Uterus (tissue), 4 donors: ENCODE results near the gene EHMT1. TPM values are rescaled to one million over a fixed set of nuclear protein-coding genes. Genes with fewer than 3 reads are reported as not detected.
A peak's percentile ranks its signal among the peaks of the same experiment; 100 is the strongest.

Experiments
- DNase-seq, 2 donors: peaks; one replicate each; pipeline ENCODE4 v3.0.0-alpha.2; 2019 to 2020
- H3K27ac ChIP-seq, 2 donors: fragments of 200-600 bp; sonication (generic); 1 replicate in 1 of 2; 2 replicates in 1 of 2; pipeline ENCODE4 v1.5.1; 2016 to 2018
- H3K27me3 ChIP-seq, 2 donors: fragments of 200-600 bp; sonication (generic); one replicate each; pipeline ENCODE4 v1.5.1; 2018 to 2019; ENCODE audit warnings: control low read depth in 1 of 2
- H3K36me3 ChIP-seq, 2 donors: fragments of 200-600 bp; sonication (generic); one replicate each; pipeline ENCODE4 v1.5.1; 2019; ENCODE audit warnings: control low read depth in 1 of 2
- H3K4me1 ChIP-seq, 2 donors: fragments of 200-600 bp; sonication (generic); one replicate each; pipeline ENCODE4 v1.5.1; 2018 to 2019; ENCODE audit warnings: control low read depth in 1 of 2
- H3K4me3 ChIP-seq, 2 donors: fragments of 200-600 bp; sonication (generic); 1 replicate in 1 of 2; 2 replicates in 1 of 2; pipeline ENCODE4 v1.5.1; 2018 to 2019; ENCODE audit warnings: mild to moderate bottlenecking in 1 of 2
- H3K9me3 ChIP-seq, 2 donors: fragments of 200-600 bp; sonication (generic); one replicate each; pipeline ENCODE4 v1.5.1; 2019; ENCODE audit warnings: control low read depth in 1 of 2
- POLR2A ChIP-seq, 2 donors: fragments of 450-650 bp; IDR thresholded peaks; one replicate each; pipeline ENCODE4 v1.6.1; 2016; ENCODE audit warnings: antibody characterized with exemption in 2 of 2, mild to moderate bottlenecking in 1 of 2, moderate library complexity in 1 of 2
- intact Hi-C: fragments of 100-400 bp; cut with DNase I; formaldehyde crosslinking; loops from one replicate; pipeline ENCODE4 v1.15.1; 2023; ENCODE audit warnings: low total_unique reads
- total RNA-seq, 4 donors: library from RNA; depleted of rRNA in 3 of 4; stranded (reverse); fragments of >200 nt in 3 of 4; gene quantifications; one replicate each; pipeline versions ENCODE4 v1.1.0 to v1.2.4, GENCODE V29; 2014 to 2023
- TF ChIP-seq, protein P1 (sequence below), 4 experiments: fragments of 200-600 bp in 2 of 4; fragments of 450-650 bp in 2 of 4; sonication (generic) in 2 of 4; IDR thresholded peaks; one replicate each; pipeline ENCODE4 v1.5.1; 2016 to 2019; ENCODE audit warnings: antibody characterized with exemption in 4 of 4, mild to moderate bottlenecking in 2 of 4, moderate library complexity in 1 of 4
- donor health status: DM: yes; HTN: yes; CAD: no.

Gene EHMT1
- total RNA-seq, 4 donors from 2014 or later, result 32.6 to 109 (median 74.9) TPM

DNA sequence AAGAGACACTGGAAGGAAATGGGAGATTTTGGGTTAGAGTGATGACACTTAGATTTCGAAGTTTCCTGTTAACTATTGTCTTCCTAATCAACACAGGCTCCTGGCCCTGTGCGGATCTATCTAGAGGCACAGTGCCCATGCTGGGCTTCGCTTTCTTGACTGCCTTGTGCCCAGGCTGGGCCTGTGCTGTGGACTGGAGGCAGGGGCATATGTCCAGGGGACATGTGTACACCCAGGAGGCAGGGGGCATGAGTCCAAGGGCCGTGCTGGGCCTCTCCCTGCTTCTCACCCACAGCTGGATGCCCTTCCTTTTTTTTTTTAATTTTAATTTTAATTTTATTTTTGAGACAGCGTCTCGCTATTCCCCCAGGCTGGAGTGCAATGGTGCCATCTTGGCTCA is 37.6 kb downstream of the EHMT1 start:
- H3K36me3 ChIP-seq, result no peaks in the 10 kb centered on the region
- intact Hi-C loops, result no loop called here
- no peak for TF ChIP-seq POLR2A (IDR thresholded peaks at IDR 0.05)
- TF ChIP-seq, protein P1, sequence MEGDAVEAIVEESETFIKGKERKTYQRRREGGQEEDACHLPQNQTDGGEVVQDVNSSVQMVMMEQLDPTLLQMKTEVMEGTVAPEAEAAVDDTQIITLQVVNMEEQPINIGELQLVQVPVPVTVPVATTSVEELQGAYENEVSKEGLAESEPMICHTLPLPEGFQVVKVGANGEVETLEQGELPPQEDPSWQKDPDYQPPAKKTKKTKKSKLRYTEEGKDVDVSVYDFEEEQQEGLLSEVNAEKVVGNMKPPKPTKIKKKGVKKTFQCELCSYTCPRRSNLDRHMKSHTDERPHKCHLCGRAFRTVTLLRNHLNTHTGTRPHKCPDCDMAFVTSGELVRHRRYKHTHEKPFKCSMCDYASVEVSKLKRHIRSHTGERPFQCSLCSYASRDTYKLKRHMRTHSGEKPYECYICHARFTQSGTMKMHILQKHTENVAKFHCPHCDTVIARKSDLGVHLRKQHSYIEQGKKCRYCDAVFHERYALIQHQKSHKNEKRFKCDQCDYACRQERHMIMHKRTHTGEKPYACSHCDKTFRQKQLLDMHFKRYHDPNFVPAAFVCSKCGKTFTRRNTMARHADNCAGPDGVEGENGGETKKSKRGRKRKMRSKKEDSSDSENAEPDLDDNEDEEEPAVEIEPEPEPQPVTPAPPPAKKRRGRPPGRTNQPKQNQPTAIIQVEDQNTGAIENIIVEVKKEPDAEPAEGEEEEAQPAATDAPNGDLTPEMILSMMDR (IDR thresholded peaks at IDR 0.05), result no peak
- no peak overlapping the region for H3K27ac ChIP-seq
- no peaks in the 10 kb centered on the region for H3K9me3 ChIP-seq
- H3K4me3 ChIP-seq, result no peak overlapping the region
- no peaks in the 10 kb centered on the region for H3K27me3 ChIP-seq
- DNase-seq, result no peak
- no peaks in the 10 kb centered on the region for H3K4me1 ChIP-seq

DNA sequence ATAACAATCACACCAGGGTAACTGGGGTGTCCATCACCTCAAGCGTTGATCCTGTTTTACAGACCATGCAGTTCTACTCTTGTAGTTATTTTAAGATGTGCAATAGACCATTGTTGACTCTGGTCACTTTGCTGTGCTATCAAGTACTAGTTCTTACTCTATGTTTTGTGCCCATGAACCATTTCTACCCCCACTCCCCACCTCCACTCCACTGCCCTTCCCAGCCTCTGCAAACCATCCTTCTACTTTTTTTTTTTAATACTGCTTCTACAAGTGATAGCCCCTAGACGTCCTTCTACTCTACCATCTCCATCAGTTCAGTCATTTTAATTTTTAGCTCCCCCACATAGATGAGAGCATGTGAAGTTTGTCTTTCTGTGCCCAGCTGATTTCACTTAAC is 38.8 kb downstream of the EHMT1 start:
- Histone ChIP-seq H3K36me3 (no peaks in the 10 kb centered on the region), H3K4me1 (no peaks in the 10 kb centered on the region), H3K9me3 (no peaks in the 10 kb centered on the region), H3K4me3 (no peak overlapping the region), H3K27me3 (no peaks in the 10 kb centered on the region), H3K27ac (no peak overlapping the region)
- TF ChIP-seq POLR2A (IDR thresholded peaks at IDR 0.05), result no peak
- TF ChIP-seq, protein P1 (IDR thresholded peaks at IDR 0.05), result no peak
- intact Hi-C loops, result no loop called here
- no peak for DNase-seq

DNA sequence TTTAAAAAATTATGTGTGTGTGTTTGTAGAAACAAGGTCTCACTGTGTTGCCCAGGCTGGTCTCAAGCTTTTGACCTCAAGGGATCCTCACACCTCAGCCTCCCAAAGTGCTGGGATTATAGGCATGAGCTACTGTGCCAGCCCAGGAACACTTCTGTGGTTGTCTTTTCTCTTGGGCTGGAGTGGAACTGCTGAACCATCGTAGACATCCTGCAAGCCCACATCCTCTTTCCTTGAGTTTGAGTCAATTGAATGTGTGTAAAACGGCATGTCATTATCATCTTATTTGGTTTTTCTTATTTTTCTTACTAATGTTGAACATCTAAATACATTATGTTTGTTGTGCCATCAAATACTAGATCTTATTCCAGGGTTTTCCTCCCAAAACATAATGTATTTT is 40.0 kb downstream of the EHMT1 start:
- Histone ChIP-seq H3K36me3 (no peaks in the 10 kb centered on the region), H3K27me3 (no peaks in the 10 kb centered on the region), H3K9me3 (no peaks in the 10 kb centered on the region), H3K4me1 (no peaks in the 10 kb centered on the region), H3K4me3 (no peak overlapping the region), H3K27ac (no peak overlapping the region)
- TF ChIP-seq POLR2A (IDR thresholded peaks at IDR 0.05), result no peak
- TF ChIP-seq, protein P1 (IDR thresholded peaks at IDR 0.05), result no peak
- DNase-seq, result no peak
- intact Hi-C loops, result no loop called here

DNA sequence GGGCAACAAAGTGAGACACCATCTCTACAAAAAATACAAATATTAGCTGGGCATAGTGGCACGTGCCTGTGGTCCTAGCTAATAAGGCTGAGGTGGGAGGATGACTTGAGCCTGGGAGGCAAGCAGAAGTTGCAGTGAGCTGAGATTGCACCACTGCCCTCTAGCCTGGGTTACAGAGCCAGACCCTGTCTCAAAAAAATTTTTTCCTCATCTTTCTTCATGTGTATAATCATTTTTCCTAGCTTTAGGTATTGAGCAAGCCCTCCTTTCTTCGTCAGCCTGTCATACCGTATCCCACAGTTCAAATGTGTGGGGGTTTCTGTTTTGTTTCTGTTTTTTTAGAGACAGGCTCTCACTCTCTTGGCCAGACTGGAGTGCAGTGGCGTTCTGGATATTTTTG is 41.3 kb downstream of the EHMT1 start:
- H3K36me3 ChIP-seq, result no peaks in the 10 kb centered on the region
- intact Hi-C loops, result no loop called here
- H3K9me3 ChIP-seq, result no peaks in the 10 kb centered on the region
- DNase-seq, result peak; percentile 30 to 35
- H3K4me1 ChIP-seq, result peaks cover 4 to 6% of the 10 kb centered on the region in 2 donors
- no peaks in the 10 kb centered on the region for H3K27me3 ChIP-seq
- TF ChIP-seq, protein P1 (IDR thresholded peaks at IDR 0.05), result no peak
- TF ChIP-seq POLR2A (IDR thresholded peaks at IDR 0.05), result no peak
- H3K4me3 ChIP-seq, result no peak overlapping the region
- H3K27ac ChIP-seq, result peak overlapping the region; percentile 17 to 35

DNA sequence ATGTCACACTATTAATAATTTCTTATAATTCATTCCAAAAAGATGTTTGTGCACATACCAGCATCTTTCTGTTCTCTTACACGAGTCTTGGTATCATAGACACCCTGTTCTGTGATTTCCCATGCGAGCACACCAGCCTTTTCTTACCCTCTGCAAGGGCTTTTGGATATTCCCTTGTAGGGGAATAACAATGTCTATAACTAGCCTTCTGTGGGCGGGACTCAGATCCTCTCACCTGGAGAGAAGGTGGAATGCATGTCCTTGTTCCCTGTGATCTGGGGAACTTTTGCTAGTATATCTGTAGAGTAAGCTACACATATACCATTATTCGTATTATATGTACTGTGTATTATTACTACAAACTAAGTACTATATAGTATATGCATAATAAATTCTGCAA is 44.8 kb downstream of the EHMT1 start:
- Histone ChIP-seq H3K4me3 (no peak overlapping the region), H3K27ac (no peak overlapping the region), H3K36me3 (no peaks in the 10 kb centered on the region), H3K27me3 (no peaks in the 10 kb centered on the region), H3K4me1 (peaks cover 6 to 7% of the 10 kb centered on the region in 2 donors), H3K9me3 (no peaks in the 10 kb centered on the region)
- intact Hi-C loops, result no loop called here
- DNase-seq, result no peak
- TF ChIP-seq, protein P1 (IDR thresholded peaks at IDR 0.05), result no peak
- no peak for TF ChIP-seq POLR2A (IDR thresholded peaks at IDR 0.05)
